Stimulated activated CD8-positive, alpha-beta memory T cell treated with anti-CD3 and anti-CD28 coated beads, Interleukin-15, amount 100 ng/mL, for 48 hours (primary cell): Measurements from ENCODE around the gene RNF31.
A peak's percentile ranks its signal among the peaks of the same experiment; 100 is the strongest.

ENCODE experiments used
- DNase-seq, 2 donors: peaks; one replicate each; pipeline ENCODE4 v3.0.0-alpha.2; 2020; ENCODE audit warnings: low read depth in 2 of 2

The RNF31 gene

GRCh38 chr14:24116128-24116814, 31.0 kb upstream of the RNF31 start:
- no peak for DNase-seq

- DNase-seq, result no peak
Observed at GRCh38 chr14:24117179-24117578, 30.1 kb upstream of the RNF31 start.

- DNase-seq, result no peak
Observed at GRCh38 chr14:24119691-24120090, 27.6 kb upstream of the RNF31 start.

- no peak for DNase-seq
Observed at GRCh38 chr14:24121210-24121609, 26.1 kb upstream of the RNF31 start.

- no peak for DNase-seq
Observed at GRCh38 chr14:24122416-24122815, 24.9 kb upstream of the RNF31 start.

GRCh38 chr14:24122898-24123297, 24.4 kb upstream of the RNF31 start:
- no peak for DNase-seq

GRCh38 chr14:24123424-24124417, 23.6 kb upstream of the RNF31 start:
- no peak for DNase-seq

GRCh38 chr14:24126939-24127338, 20.4 kb upstream of the RNF31 start:
- DNase-seq, result no peak

GRCh38 chr14:24127673-24128072, 19.6 kb upstream of the RNF31 start:
- no peak for DNase-seq

- DNase-seq, result no peak
Observed at GRCh38 chr14:24129410-24129998, 17.8 kb upstream of the RNF31 start.

- DNase-seq, result no peak
Observed at GRCh38 chr14:24130380-24130716, 16.9 kb upstream of the RNF31 start, which contains the start of gene FITM1. Gene FITM1, plus strand, starts transcription at chr14:24130659. Its CDS starts 905 bp downstream, at chr14:24131564.

GRCh38 chr14:24130717-24131548, 16.4 kb upstream of the RNF31 start:
- no peak for DNase-seq

- no peak for DNase-seq
Observed at GRCh38 chr14:24131549-24131966, 15.7 kb upstream of the RNF31 start.

- no peak for DNase-seq
Observed at GRCh38 chr14:24132061-24132685, 15.1 kb upstream of the RNF31 start.

- DNase-seq, result no peak
Observed at GRCh38 chr14:24132976-24133375, 14.3 kb upstream of the RNF31 start.

- DNase-seq, result no peak
Observed at GRCh38 chr14:24133735-24134134, 13.6 kb upstream of the RNF31 start.

- DNase-seq, result no peak
Observed at GRCh38 chr14:24135584-24135833, 11.8 kb upstream of the RNF31 start.

- DNase-seq, result peak; percentile 88 to 90
Observed at GRCh38 chr14:24135834-24136683, 11.2 kb upstream of the RNF31 start, which contains the start of gene PSME1. Gene PSME1, plus strand, starts transcription at chr14:24136194. Its CDS starts 69 bp downstream, at chr14:24136263.

- no peak for DNase-seq
Observed at GRCh38 chr14:24136684-24137528, 10.4 kb upstream of the RNF31 start.
